Esophagus muscularis mucosa (tissue), 4 donors: ENCODE results near the gene PACSIN2. TPM values are rescaled to one million over a fixed set of nuclear protein-coding genes. Genes with fewer than 3 reads are reported as not detected.

Experiments used
- DNase-seq: peaks from one replicate; pipeline ENCODE4 v3.0.0-alpha.2; 2017; ENCODE audit errors: extremely low spot score
- H3K27ac ChIP-seq, 4 donors: fragments of 200-600 bp; sonication (generic); replicated peaks in 1 of 4; 1 replicate in 3 of 4; 2 replicates in 1 of 4; pipeline ENCODE4 v1.5.1; 2016 to 2019; ENCODE audit warnings: mild to moderate bottlenecking in 1 of 4
- H3K27me3 ChIP-seq, 4 donors: fragments of 200-600 bp; sonication (generic); one replicate each; pipeline versions ENCODE4 v1.5.1 to v1.6.0; 2016 to 2019
- H3K36me3 ChIP-seq, 4 donors: fragments of 200-600 bp; sonication (generic); one replicate each; pipeline ENCODE4 v1.5.1; 2016 to 2019
- H3K4me1 ChIP-seq, 4 donors: fragments of 200-600 bp; sonication (generic); one replicate each; pipeline ENCODE4 v1.5.1; 2016 to 2019
- H3K4me3 ChIP-seq, 4 donors: fragments of 200-600 bp; sonication (generic); 1 replicate in 2 of 4; 2 replicates in 2 of 4; pipeline ENCODE4 v1.5.1; 2016 to 2019; ENCODE audit warnings: mild to moderate bottlenecking in 4 of 4, moderate library complexity in 1 of 4
- H3K9me3 ChIP-seq, 4 donors: fragments of 200-600 bp; sonication (generic); 1 replicate in 3 of 4; 2 replicates in 1 of 4; pipeline ENCODE4 v1.5.1; 2016 to 2019
- EP300 ChIP-seq: sonication (generic); formaldehyde crosslinking; IDR thresholded peaks from one replicate; pipeline ENCODE4 v1.6.1; 2017; ENCODE audit warnings: antibody characterized with exemption
- POLR2A ChIP-seq: fragments of 450-650 bp; IDR thresholded peaks from one replicate; pipeline ENCODE4 v1.6.1; 2017; ENCODE audit warnings: antibody characterized with exemption, moderate library complexity, mild to moderate bottlenecking, low read depth
- POLR2AphosphoS5 ChIP-seq, 2 donors: sonication (generic); formaldehyde crosslinking; IDR thresholded peaks; one replicate each; pipeline ENCODE4 v1.6.1; 2017; ENCODE audit warnings: antibody characterized with exemption in 2 of 2
- WGBS: methylation state at CpG from one replicate; pipeline ENCODE4 v1.1.5; 2018; 5-methylcytosine and 5-hydroxymethylcytosine counted together
- intact Hi-C: fragments of 100-400 bp; cut with DNase I; formaldehyde crosslinking; loops from one replicate; pipeline ENCODE4 v1.15.1; 2023
- total RNA-seq, 4 donors: library from RNA; depleted of rRNA; stranded (reverse); fragments of >200 nt; gene quantifications; one replicate each; pipeline versions ENCODE4 v1.1.0 to v1.2.1, GENCODE V29; 2016
- TF ChIP-seq, protein P1 (sequence below), 3 experiments: fragments of 200-600 bp in 2 of 3; fragments of 450-650 bp in 1 of 3; sonication (generic) in 2 of 3; IDR thresholded peaks; one replicate each; pipeline ENCODE4 v1.5.1; 2017 to 2019; ENCODE audit warnings: antibody characterized with exemption in 3 of 3, mild to moderate bottlenecking in 2 of 3, moderate library complexity in 1 of 3

PACSIN2 gene
- total RNA-seq, 4 donors from 2014 or later: 91.1 to 147 (median 116) TPM

DNA sequence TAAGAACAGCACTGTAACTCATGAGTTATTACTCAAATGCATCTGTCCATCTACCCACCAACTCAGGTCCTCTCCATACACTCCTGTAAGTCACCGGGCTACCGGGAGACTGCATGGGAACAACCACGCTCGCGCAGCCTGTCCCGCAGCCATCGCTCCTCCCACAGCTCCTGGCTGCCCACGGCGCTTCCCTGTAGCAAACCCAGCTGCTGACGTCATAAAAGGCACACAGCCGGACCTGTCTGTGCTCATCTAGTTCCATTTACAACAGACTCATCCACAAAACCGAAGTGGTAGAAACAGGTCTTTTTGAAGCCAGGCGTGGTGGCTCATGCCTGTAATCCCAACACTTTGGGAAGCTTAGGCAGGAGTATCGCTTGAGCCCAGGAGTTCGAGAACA, 23.4 kb upstream of the PACSIN2 start:
- H3K4me1 ChIP-seq: peaks cover 5 to 24% (median 17%) of the 10 kb centered on the region in 4 donors
- intact Hi-C loops: loop anchor here (5.0 kb wide), 1 partner anchor 256 kb away; no protein-coding TSS in a partner anchor
- H3K4me3 ChIP-seq: no peak overlapping the region
- H3K9me3 ChIP-seq: no peaks in the 10 kb centered on the region
- H3K36me3 ChIP-seq: no peaks in the 10 kb centered on the region
- no peak overlapping the region for H3K27ac ChIP-seq
- DNase-seq: no peak
- TF ChIP-seq POLR2AphosphoS5 (IDR thresholded peaks at IDR 0.05) (no peak), POLR2A (no peak)
- 95% methylated on average over 14 of the region's 15 CpGs for WGBS
- no peaks in the 10 kb centered on the region for H3K27me3 ChIP-seq

DNA sequence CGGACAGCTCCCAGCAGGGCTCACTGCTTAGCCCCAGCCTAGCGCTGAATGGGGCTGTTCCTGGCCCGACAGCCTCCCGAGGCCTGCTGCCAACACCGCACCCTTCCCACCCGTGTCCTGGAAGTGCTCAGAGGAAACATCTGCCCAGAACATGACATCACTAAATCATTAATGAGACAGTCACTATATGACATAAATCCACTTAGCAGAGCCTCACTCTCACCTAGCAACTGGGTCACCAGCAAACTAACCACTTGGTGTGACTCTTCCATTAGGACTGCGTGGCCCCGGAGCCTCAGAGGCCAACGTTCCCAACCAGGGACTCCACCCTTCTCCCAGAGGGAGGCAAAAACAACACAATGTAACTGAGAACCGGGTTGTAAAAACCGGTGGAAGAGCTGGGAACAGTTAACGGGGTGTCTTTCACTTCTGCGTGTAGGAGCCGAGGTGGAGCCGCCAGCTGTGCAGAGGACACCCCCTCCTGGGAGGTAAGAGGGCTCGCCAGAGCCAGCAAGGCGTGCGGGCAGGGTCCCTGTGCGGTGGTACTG, 21.4 kb upstream of the PACSIN2 start:
- no peaks in the 10 kb centered on the region for H3K9me3 ChIP-seq
- no peak overlapping the region for H3K4me3 ChIP-seq
- no peaks in the 10 kb centered on the region for H3K27me3 ChIP-seq
- intact Hi-C loops: loop anchor here (5.0 kb wide), 1 partner anchor 254 kb away; no protein-coding TSS in a partner anchor
- WGBS: 38% methylated on average over 18 of the region's 19 CpGs
- peaks cover 5 to 24% (median 19%) of the 10 kb centered on the region in 4 donors for H3K4me1 ChIP-seq
- H3K36me3 ChIP-seq: no peaks in the 10 kb centered on the region
- peak overlapping the region in 3 of 4 donors; percentile 48 to 67 (median 52) for H3K27ac ChIP-seq
- TF ChIP-seq POLR2A (no peak), POLR2AphosphoS5 (IDR thresholded peaks at IDR 0.05) (peak; percentile 55)
- TF ChIP-seq, protein P1, sequence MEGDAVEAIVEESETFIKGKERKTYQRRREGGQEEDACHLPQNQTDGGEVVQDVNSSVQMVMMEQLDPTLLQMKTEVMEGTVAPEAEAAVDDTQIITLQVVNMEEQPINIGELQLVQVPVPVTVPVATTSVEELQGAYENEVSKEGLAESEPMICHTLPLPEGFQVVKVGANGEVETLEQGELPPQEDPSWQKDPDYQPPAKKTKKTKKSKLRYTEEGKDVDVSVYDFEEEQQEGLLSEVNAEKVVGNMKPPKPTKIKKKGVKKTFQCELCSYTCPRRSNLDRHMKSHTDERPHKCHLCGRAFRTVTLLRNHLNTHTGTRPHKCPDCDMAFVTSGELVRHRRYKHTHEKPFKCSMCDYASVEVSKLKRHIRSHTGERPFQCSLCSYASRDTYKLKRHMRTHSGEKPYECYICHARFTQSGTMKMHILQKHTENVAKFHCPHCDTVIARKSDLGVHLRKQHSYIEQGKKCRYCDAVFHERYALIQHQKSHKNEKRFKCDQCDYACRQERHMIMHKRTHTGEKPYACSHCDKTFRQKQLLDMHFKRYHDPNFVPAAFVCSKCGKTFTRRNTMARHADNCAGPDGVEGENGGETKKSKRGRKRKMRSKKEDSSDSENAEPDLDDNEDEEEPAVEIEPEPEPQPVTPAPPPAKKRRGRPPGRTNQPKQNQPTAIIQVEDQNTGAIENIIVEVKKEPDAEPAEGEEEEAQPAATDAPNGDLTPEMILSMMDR (IDR thresholded peaks at IDR 0.05): no peak
- no peak for DNase-seq

DNA sequence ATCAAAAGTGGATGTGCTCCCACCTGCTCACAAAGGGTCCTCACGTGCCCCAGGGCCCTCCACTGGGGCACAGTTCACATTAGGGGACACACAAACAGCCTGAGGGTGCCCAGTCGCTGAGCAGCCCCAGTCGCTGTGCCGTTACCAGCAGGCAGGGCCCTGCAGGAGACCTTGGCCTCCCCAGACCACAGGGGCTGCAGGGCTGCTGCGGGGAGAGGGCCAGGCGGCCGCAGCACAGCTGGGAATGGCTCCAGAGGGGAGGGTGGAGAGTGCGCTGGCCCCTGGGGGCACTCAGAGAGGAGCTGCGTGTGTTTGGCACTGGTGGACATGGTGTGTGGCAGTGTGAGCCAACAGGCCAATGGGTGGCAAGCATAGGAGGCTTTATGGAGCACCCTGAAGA, 20.3 kb upstream of the PACSIN2 start:
- no peak for DNase-seq
- WGBS: 100% methylated on average over 1 of the region's 9 CpGs
- Histone ChIP-seq H3K27me3 (no peaks in the 10 kb centered on the region), H3K4me3 (no peak overlapping the region), H3K36me3 (no peaks in the 10 kb centered on the region), H3K27ac (no peak overlapping the region), H3K4me1 (peaks cover 5 to 24% (median 19%) of the 10 kb centered on the region in 4 donors), H3K9me3 (no peaks in the 10 kb centered on the region)
- intact Hi-C loops: loop anchor here (5.0 kb wide), 1 partner anchor 253 kb away; no protein-coding TSS in a partner anchor
- TF ChIP-seq EP300: no peak
- TF ChIP-seq, protein P1 (IDR thresholded peaks at IDR 0.05): no peak
- TF ChIP-seq POLR2AphosphoS5 (IDR thresholded peaks at IDR 0.05): no peak
- TF ChIP-seq POLR2A: no peak

DNA sequence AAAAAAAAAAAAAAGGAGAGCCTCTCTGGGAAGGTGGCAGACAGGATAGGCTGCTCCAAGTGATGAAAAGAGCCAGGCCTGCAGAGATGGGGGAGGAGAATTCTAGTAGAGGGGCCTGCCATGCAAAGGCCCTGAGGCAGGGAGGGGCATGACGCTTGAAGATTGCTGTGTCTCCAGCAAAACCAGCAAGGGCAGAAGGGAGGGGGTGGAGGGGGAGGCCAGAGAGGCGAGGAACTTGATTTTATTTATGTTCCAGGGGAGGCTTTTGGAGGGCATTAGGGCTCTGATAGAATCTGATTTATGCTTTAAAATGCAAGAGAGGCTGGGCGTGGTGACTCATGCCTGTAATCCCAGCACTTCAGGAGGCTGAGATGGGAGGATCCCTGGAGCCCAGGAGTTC, 16.7 kb upstream of the PACSIN2 start:
- Histone ChIP-seq H3K4me3 (no peak overlapping the region), H3K27me3 (no peaks in the 10 kb centered on the region), H3K4me1 (peaks cover 9 to 26% (median 20%) of the 10 kb centered on the region in 4 donors), H3K36me3 (no peaks in the 10 kb centered on the region), H3K27ac (no peak overlapping the region), H3K9me3 (no peaks in the 10 kb centered on the region)
- DNase-seq: no peak
- no peak for TF ChIP-seq EP300
- TF ChIP-seq, protein P1 (IDR thresholded peaks at IDR 0.05): no peak
- TF ChIP-seq POLR2A: no peak
- no peak for TF ChIP-seq POLR2AphosphoS5 (IDR thresholded peaks at IDR 0.05)
- WGBS: 97% methylated on average over 3 of the region's 3 CpGs
- intact Hi-C loops: loop anchor here (5.0 kb wide), 1 partner anchor 164 kb away; no protein-coding TSS in a partner anchor

DNA sequence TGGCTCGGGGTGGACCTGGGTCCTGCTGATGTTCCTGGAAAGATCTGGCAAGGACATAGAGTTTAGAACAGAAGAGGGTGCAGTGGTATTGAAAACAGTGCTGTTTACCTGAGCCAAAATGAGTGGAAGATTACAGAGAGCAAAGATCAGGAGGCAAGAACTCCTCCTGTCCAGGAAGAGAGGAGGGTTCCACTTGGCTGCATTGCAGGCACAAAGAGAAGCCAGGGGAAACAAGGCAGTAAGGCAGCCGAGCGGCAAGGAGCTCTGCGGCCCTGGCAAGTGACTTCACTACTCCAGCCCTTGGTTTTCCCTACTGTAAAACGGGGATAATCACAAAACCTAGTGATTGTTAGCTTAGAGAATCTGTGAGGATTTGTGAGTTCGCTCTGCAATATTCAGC, 3.7 kb upstream of the PACSIN2 start:
- no peak for TF ChIP-seq EP300
- TF ChIP-seq, protein P1 (IDR thresholded peaks at IDR 0.05): no peak
- no peak for TF ChIP-seq POLR2AphosphoS5 (IDR thresholded peaks at IDR 0.05)
- no peak for TF ChIP-seq POLR2A
- no peak for DNase-seq
- Histone ChIP-seq H3K9me3 (no peaks in the 10 kb centered on the region), H3K36me3 (no peaks in the 10 kb centered on the region), H3K27me3 (no peaks in the 10 kb centered on the region), H3K4me1 (peaks cover 4 to 14% (median 12%) of the 10 kb centered on the region in 4 donors), H3K4me3 (no peak overlapping the region), H3K27ac (no peak overlapping the region)
- intact Hi-C loops: no loop called here
- 79% methylated on average over 6 of the region's 6 CpGs for WGBS
